Measurements from ENCODE around the gene SKAP1.
"Not testable (repeated sequence)": the region's sequence is repeated elsewhere in the genome, so short reads cannot be mapped to it uniquely, and the experiment has no call there.

The SKAP1 gene

DNA sequence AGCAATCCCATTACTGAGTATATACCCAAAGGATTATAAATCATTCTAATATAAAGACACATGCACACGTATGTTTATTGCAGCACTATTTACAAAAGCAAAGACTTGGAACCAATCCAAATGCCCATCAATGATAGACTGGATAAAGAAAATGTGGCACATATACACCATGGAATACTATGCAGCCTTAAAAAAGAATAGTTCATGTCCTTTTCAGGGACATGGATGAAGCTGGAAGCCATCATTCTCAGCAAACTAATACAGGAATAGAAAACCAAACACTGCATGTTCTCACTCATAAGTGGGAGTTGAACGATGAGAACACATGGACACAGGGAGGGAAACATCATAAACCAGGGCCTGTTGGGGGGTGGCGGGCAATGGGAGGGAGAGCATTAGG is 19.3 kb upstream of the SKAP1 start:
- not testable (repeated sequence) for DNase-seq (ENCODE audit: low read depth in 2 of 2, low spot score in 1 of 2)

DNA sequence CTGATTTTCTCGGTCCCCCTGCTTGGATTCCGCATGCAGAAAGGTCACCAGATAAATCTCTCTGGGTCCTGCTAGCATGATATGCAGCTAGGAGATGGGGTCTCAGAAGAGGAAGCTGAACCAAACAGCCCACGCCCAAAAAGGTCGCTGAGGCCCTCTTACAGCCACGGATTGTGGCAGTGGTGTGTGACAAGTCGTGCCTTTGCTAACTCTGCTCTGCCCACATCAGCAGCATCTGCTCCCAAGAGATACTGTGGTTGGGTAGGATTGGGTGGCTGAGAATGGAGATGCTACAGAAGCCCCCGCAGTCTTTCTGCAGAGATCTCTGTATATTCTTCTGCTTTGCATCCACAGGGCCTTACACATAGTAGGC is 15.2 kb upstream of the SKAP1 start:
- DNase-seq (ENCODE audit: low read depth in 2 of 2, low spot score in 1 of 2), result no peak

DNA sequence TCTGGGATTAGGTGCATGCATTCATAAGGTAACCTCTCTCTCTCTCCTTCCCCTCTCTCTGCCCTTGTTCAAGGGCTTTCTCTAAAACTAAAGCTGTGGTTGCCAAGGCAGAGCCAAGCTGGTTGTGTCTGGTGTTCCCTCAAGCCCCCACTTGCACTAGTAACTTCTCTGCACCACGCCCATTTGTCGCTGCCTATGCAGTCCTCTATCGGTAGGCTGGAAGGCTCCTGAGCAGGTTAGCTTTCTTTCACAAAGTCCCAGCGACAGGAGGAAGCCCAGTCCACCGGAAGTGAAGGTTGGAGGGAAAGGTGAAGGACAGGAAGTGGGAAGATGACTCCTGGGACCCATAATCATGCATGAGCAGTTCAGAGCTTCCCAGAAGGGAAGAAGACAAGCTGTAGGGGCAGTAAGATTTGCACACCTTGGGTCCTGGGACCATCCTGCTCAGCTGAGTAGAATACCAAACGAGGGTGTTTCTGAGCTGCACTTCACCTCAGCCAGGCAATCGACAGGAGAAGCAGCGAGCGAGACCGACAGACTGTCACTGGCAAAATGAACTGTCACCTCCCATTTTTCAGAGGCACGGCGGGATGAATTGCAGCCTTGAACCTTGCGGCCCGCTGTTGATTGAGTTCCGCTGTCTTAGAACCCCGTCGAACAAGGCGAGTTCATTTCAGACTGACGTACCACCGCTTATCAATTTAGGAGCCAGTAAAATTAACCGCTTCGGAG is 14.7 kb upstream of the SKAP1 start:
- no peak for DNase-seq (ENCODE audit: low read depth in 2 of 2, low spot score in 1 of 2)

DNA sequence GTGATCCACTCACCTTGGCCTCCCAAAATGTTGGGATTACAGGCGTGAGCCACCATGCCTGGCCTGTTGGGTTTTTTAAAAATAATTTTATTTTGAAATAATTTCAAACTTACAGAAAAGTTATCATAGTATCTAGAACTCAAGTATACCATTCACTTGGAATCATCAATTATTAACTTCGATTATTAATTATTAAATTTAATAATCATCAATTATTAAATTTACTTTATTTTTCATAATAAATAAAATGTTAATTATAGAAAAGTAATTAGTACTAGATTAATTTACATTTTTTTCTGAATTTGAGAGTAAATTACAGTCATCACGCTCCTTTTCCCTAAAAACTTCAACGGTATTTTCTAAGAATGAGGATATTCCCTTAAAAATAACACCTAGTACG is 13.7 kb upstream of the SKAP1 start:
- DNase-seq (ENCODE audit: low read depth in 2 of 2, low spot score in 1 of 2), result no peak

DNA sequence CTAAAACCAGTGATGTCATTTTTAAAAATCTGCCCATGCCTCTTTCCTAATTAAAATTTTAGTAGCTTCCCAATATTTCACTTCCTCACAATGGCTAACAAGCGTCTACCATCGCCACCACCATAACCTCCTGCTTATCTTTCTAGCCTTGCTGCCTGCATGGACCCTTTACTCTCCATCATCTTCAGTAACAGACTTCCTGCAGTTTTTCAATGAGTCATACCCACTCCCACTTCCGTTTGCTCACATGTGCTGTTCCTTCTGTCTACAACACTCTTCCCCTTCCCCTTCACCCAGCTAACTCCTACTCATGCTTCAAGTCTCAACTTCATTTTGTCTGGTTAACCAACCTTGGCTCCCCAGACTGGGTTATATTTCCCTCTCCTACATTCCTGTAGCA is 12.8 kb upstream of the SKAP1 start:
- DNase-seq (ENCODE audit: low read depth in 2 of 2, low spot score in 1 of 2), result no peak

DNA sequence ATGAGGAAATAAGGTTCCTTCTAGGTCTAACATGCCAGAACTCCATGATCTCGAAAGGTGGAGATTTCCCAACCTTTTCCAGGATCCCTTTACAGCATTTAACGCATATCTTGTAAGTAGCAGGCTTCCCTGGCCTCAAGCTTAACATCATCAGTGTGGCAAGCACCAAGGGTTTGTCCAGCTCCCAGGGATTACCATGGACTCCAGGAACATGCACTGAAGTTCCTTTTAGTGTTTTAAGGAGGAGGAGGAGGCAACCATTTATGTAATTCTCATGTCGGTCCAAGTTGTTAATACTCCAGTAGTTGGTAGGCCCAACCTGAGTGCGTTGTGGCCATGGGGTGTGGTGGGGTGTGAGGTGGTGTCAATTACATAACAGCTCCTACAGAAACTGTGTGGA is 11.8 kb upstream of the SKAP1 start:
- DNase-seq (ENCODE audit: low read depth in 2 of 2, low spot score in 1 of 2), result no peak

DNA sequence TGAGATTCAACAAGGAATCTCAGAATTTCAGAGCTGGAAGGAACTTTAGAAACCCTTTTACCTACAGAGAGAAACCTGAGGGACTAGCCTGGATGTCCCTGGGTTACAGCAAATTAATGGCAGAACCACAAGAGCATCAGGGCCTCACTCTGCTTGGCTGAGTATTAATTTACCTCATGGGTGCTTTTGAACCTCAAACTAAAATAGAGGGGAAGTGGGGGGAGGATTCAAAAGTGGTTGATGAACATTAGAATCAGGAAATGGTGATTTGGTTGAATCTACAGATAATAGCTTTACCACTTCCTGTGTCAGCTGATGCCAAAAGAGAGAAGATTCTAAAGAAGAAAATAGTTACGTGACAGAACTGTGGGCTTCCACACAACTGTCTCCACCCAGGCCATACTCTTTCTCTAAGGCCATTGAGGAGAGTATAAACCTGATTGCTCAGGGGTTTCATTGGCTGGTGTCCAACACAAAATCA is 11.3 kb upstream of the SKAP1 start:
- DNase-seq (ENCODE audit: low read depth in 2 of 2, low spot score in 1 of 2), result no peak

DNA sequence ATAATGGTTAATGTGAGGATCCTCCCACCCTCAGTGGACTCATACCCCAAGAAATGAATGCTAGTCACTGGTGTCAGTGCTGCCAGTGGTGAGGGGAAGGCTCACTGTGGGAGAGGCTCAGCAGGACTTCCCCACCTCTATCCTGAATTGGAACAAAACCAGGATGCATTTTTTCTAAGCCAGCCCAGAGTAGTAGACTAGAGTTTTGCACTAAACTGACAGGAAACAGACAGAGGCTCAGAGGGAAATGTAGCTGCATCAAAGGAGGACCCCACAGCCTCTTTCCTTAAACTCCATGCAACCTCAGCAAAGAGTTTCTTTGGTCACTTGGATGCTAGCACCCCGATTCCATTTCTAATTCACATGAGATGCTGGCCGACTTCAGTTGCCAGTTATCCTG is 10.7 kb upstream of the SKAP1 start:
- DNase-seq (ENCODE audit: low read depth in 2 of 2, low spot score in 1 of 2), result no peak

DNA sequence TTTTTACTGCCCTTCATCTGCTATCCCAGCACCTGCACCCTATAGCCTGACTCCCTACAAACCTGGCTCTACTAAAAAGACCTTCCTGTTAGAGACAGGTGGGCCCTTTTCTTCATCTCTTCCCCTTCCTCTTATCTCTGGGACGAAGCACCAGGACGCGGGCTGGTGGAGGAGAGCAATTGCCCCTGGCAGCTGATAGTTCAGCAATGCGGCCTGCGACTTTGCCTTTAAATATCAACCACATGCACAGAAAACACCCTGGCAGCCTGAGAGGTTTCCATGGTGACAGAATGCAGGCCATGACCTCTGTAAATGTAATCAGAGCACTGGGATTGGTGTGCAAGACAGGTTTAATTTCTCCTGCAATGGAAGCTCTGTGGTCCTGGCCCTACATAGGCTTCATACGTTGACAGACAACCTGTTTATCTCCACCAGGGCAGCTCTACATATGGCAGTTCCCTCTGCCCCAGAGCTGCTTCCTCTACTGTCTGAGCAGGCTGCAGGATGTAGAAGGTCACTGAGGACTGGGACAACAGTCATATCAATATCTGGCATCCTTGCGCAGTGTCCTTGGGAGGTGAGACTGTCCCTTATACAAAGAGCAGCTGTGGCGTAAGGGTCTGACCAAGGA is 10.0 kb upstream of the SKAP1 start:
- peak in 1 of 2 donors; percentile 27 for DNase-seq (ENCODE audit: low read depth in 2 of 2, low spot score in 1 of 2)

DNA sequence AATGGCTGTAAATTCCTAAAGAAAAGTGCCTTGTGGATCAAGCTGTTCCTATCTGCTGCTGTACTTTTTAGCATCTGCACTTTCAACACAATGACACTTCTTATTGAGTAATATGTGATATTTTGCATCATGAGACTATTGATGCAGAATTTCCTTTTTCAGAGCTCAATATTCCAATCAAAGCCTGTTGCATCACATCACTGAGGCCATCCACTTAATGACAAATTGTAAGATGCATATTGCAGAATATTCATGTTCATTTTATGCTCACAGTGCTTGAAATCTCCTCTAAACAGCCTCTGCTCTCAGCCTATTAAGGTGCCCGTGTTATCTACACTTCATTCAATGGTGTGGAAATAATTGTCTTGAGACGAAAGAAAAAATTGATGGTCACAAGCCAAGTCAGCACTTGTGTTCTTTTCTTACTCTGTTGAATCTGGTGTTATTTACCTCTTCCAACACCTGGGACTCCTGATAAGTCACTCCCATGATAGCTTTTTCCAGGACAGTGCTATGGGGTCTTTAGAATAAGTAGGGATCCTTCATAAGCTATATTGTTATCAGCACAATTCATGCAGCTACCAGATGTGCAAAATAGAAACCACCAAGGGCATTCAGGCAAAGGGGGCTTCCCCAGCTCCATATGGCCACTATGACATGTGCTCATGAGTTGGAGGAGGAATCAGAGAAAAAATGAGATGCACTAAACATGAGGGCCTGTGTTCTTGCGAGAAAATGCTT is 9.3 kb upstream of the SKAP1 start:
- DNase-seq (ENCODE audit: low read depth in 2 of 2, low spot score in 1 of 2), result no peak

DNA sequence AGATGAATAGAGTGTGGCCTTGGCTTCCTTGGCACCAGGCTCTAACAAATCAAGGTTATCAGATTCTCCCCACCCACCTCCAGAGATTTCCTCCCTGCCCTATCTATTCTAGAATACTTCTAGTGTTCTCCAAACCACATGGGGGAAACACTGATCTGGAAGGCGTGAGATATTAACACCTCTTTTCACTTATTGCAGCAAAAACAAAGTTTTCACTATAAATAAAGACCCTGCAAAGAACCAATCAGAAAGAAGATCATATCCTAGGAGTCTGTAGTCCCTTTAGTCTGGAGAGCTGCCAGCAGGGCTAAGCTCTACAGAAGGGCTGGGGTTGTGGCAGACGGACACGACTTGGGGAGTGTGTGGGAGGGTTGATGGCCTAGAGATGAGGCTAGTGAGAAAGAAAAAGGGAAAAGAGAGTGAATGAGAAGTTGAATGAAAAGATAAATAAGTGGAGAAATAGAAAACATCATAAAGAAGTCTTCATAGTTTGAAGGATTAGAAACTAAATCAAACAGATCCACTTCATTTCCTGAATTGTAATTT is 8.6 kb upstream of the SKAP1 start:
- no peak for DNase-seq (ENCODE audit: low read depth in 2 of 2, low spot score in 1 of 2)

DNA sequence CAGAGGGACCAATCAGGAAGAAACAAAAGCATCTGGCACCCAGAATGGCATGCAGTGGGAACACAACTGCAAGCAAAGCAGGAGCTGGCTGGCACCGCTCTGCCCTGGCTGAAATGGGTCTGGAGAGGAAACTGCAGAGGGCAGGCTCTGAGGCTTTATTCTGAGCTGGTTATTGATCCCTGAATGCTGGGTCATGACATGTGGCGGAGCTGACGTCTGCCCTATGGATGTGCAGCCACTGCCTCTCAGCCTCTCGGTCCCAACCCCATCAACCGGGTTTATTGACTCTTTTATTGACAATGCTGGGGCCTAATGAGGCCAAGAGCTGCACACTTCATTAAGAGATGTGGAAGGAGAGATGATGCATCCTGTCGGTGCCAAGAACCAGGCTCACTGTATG is 3.9 kb upstream of the SKAP1 start:
- DNase-seq (ENCODE audit: low read depth in 2 of 2, low spot score in 1 of 2), result no peak

DNA sequence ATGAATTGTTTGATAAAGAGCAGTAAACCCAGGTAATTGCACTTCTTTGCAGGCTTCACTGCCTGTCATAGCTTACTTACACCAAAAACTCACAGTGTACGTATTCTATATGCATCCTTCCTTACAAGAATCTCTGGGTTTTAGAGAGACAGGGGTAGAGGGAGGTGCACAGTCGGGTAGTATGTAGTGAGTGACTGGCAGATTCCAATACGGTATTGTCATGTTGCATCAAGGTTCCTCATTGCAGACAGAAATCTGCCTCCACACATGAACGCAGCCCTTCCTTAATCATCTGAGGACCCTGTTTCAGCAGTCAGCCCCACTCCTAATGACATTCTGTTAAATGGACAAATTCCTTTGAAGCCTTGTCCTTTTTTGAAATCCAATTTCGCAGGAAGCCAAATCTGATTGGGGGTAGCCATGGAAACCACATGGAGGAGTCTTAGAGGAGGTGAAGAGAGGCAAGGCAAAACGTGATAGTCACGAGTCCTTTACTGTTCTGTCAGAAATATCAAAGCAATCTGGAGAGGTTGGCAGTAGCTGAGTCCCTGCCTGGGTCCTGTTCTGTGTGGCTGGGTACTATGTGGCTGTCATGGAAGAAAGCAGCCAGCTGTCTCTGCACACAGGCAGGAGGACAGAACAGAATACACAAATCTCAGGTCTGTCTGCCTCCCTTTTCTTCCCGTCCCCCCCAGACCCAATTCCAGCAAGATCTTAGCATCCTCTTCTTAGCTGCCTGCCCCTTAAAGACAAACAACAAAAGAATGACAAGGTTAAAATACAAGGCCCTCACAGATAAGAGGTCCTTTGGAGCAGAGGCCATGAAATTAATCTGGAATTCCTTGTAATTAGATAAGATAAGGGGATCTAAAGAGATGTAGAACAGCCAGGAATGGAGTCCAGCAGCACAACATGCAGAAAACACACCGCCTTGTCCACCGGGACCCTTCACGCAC is 3.1 kb upstream of the SKAP1 start:
- no peak for DNase-seq (ENCODE audit: low read depth in 2 of 2, low spot score in 1 of 2)

DNA sequence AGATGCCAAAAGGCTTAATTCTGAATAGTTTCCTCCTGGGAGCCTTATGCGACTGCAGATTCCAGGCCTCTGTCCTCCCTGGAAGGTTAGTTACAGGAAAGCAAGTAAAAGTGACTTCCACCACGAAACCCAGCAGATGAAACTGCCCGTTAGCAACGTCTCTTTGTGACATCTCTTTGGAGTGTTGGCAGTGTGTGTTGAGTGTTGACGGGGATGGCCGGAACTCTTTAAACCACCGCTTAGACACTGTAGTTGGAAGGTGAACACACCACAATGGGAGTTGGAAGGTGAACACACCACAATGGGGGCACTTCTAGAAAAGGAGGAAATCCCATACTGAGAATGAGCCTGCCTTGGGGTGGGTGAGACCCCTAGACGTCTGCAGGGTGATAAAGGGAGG is 858 bp downstream of the SKAP1 start:
- DNase-seq (ENCODE audit: low read depth in 2 of 2, low spot score in 1 of 2), result no peak

DNA sequence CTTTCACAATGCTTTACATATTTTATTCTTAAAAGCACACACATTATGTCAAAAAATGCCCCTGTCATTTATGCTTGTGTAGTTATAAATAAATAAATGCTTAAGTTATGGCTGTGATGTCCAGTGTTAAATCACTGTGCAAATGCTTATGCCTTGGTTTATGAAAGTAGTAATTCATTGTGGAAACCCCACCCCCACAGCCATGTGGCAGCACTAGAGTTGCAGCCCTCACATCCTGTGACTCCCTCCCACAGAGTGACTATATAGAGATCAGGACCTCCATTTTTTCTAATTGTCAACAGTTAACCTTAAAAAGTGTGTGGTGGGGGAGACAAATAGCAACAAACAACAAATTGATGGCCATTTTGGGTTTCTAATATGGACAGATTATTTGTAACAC is 2.4 kb downstream of the SKAP1 start:
- DNase-seq (ENCODE audit: low read depth in 2 of 2, low spot score in 1 of 2), result peak in 1 of 2 donors; percentile 33

DNA sequence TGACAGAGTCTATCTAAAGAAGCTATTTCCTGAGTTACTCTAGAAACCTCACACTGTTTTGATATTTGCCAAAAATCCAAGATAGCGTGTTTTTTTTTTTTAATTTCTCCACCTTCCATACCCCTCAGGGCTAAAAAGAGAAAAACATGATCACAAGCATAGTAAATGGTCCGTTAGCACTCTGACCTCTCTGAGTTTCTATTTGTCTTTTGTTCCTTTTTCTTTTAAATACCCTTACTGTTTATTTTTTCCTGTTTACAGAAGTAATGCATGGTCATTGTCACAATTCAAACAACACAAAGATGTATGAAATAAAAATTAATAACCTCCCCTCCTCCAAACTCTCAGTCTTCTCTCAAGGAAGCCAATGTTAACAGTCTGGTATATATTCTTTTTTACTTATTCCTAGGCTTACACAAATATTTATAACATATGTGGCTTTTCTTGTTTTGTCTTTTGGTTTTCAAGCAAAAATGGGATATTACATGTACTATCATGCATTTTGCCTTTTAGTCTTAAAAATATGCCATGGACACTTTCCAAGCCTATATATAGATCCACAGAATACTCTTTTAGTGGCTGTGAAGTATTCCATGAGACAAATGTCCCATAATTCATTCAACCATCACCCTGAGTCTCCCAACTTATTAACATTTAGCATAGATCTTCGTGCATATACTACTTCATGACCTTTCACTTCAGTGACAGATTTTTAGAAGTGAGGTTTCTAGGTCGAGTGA is 3.1 kb downstream of the SKAP1 start:
- no peak for DNase-seq (ENCODE audit: low read depth in 2 of 2, low spot score in 1 of 2)

DNA sequence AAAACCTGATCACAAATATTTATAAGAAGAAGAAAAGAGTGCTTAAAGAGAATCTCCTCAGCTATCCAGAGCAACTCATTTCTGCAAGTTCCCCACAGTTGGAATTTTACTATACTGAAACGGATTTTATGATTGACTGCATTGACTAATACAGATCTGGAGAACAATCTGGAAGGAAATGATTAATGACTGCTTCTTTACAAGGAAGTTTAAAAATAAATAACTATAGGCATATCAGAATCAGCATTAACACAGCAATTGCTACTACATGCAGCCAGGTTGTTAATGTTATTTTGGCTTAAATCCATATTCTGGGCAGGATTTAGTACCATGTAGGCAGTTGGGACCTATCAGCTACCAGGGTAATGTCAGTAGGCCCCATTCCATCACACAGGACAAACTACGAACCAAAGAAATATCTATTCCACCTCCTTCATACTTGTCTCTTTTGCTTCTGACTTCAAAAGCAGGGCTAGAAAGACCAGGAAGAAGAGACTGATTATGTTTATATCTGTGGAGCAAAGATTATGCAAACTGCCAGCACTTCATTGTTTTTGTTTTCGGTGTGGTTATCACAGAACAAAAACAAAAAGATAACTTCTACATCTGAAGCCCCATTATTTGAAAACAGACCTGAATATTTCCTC is 3.9 kb downstream of the SKAP1 start:
- no peak for DNase-seq (ENCODE audit: low read depth in 2 of 2, low spot score in 1 of 2)

DNA sequence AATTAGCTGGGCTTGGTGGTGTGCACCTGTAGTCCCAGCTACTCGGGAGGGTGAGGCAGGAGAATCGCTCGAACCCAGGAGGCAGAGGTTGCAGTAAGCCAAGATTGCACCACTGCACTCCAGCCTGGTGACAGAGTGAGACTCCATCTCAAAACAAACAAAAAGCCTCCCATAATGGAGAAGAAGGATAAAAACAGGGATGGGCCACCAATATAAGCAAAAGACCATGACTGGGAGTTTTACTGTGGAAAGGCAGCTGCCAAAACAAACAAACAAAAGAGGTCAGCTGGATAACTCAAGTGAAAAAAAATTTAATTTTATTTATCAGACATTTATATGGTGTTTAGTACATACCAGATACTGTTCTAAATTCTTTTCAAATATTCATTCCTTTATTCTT is 8.0 kb downstream of the SKAP1 start:
- not testable (repeated sequence) for DNase-seq (ENCODE audit: low read depth in 2 of 2, low spot score in 1 of 2)

DNA sequence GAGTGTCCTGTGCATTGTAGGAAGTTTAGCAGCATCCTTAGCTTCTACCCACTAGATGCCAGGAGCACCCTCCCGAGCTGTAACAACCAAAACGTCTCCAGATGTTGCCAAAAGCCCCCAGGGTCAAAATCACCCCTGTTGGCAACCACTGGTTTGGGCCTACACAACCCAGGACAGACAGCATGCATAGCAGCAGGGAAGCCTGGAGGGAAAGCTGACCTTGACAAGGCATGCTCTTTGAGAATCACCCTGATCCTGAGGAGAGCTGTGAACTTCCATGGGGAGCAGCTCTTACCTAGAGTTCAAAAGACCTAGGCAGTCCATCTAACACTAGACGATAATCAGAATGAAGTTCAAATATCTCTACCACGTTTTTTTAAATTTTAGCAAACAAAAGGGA is 9.2 kb downstream of the SKAP1 start:
- DNase-seq (ENCODE audit: low read depth in 2 of 2, low spot score in 1 of 2), result no peak

DNA sequence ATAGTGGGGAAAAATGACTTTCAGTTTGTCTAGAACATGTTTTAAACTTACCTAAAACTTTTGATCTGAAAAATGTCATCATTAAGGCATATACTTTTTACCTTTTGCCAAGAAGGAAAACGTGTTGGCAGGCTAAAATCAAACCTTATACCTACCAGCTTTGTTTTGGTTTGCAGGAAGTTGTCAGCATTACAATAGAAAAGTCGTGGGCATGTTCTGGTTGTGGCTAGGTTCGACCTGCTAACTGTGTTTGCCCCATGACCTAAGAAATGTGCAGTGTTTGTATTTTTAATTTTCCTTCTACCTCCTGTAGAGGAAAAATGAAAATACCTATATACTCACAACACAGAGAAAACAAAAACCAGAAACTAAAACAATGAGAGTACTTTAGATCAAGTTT is 13.0 kb downstream of the SKAP1 start:
- no peak for DNase-seq (ENCODE audit: low read depth in 2 of 2, low spot score in 1 of 2)
